NCI-H146 treated with DMSO at 0.1 percent for 48 hours (cell line): ENCODE results near the gene ZSWIM3.
"Not testable (repeated sequence)": the region's sequence is repeated elsewhere in the genome, so short reads cannot be mapped to it uniquely, and the experiment has no call there.

Experiments
- DNase-seq: peaks from one replicate; lab custom pipeline; 2025; ENCODE audit not compliant: unreplicated experiment; lab: John Stamatoyannopoulos, UW

The ZSWIM3 gene

DNA sequence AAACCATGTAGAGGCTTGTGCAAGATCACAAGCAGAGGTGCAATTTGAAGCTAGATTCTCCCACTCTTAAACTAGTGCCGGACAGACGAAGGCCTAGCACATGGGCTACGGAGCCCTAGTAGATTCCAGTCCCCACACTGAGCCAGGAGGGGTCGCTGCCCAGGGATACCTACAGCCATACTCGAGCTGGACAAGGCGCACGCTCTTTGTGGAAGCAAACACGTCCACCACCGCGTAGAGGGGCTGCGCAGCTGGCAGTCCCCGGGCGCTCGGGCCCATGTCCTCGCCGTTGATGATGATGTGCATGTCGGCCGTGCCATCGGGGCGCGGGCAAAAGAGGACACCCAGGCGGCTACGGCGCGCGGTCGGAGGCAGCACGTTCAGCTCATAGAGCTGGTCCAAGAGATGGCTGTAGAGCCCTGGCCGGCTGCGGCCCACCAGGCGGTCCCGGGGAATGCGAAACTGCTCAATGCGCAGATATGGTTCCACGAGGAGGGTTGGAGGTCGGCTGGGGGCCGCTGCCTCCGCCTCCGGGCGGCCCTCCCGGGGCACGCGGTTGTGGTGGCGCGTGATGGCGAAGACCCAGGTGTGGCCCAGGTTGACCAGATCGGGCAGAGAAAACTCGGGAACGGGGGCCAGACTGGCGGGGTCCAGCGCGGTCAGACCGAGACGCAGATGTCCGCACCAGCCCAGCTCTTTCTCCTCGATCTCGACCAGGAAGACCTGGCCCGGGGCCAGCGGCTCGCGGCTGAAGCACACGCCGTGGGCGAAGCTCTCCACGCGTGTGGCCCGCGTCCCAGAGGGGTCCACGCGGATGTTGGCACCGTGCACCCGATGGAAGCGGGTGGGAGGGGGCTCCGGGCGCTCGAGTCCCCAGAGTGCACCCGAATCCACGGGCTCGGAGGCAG lies 32.9 kb downstream of the ZSWIM3 start:
- peak; percentile 75 for DNase-seq

DNA sequence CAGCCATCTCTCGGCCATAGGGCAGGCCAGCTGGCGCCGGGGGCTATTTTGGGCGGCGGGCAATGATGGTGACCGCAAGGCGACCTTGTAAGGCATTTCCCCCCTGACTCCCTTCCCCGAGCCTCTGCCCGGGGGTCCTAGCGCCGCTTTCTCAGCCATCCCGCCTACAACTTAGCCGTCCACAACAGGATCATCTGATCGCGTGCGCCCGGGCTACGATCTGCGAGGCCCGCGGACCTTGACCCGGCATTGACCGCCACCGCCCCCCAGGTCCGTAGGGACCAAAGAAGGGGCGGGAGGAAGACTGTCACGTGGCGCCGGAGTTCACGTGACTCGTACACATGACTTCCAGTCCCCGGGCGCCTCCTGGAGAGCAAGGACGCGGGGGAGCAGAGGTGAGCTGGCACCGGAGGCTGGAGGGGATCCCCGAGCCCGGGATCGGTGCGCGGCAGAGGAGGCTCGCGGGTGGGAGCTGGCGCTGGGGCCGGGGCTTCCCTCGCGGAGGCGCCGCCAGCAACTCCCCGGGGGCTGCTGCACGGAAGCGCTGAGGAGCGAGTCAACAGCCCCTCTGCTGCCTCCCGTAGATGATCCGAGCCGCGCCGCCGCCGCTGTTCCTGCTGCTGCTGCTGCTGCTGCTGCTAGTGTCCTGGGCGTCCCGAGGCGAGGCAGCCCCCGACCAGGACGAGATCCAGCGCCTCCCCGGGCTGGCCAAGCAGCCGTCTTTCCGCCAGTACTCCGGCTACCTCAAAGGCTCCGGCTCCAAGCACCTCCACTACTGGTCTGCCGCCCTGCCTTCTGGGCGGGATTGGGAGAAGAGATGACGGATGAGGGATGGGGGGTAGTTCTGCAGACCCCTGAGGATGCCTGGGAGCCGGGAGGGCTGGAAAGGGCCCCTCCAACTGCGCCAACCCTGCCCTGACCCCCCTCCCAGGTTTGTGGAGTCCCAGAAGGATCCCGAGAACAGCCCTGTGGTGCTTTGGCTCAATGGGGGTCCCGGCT lies 33.9 kb downstream of the ZSWIM3 start, which contains the start of the genes CTSA and NEURL2:
CTSA (plus strand) TSS at position 351 of the 999 bp plus-strand sequence; CDS start at position 585, 234 bp downstream.
NEURL2 (minus strand) TSS at position 224 of the 999 bp plus-strand sequence; CDS start at position 7, 217 bp downstream.
- peak; percentile 87 for DNase-seq

DNA sequence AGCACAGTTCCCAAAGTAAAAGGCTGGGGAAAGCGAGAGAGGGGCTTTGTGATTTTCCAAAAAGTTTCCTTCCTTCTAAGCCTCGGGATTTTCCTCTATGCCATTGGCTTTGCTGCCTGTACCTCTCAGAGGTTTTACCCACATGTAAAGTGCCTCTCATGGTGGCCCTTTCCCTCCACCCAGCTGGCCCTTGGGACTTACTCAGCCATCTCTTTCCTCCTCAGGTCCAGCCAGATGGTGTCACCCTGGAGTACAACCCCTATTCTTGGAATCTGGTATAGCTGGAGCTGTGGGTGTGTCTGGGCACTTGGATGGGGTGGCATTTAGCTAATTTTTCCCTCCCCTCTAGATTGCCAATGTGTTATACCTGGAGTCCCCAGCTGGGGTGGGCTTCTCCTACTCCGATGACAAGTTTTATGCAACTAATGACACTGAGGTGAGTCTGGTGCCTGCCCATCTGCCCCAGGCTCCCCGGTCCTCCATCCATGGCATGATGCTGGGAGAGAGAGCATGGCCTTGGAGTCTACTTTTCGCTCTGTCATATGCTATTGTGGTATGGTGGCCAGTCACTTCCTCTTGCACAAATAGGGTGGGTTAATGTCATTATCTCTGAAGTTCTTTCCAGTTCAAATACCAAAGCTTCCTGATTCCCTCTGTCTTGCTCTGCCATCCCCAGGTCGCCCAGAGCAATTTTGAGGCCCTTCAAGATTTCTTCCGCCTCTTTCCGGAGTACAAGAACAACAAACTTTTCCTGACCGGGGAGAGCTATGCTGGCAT lies 34.8 kb downstream of the ZSWIM3 start:
- DNase-seq = no peak

DNA sequence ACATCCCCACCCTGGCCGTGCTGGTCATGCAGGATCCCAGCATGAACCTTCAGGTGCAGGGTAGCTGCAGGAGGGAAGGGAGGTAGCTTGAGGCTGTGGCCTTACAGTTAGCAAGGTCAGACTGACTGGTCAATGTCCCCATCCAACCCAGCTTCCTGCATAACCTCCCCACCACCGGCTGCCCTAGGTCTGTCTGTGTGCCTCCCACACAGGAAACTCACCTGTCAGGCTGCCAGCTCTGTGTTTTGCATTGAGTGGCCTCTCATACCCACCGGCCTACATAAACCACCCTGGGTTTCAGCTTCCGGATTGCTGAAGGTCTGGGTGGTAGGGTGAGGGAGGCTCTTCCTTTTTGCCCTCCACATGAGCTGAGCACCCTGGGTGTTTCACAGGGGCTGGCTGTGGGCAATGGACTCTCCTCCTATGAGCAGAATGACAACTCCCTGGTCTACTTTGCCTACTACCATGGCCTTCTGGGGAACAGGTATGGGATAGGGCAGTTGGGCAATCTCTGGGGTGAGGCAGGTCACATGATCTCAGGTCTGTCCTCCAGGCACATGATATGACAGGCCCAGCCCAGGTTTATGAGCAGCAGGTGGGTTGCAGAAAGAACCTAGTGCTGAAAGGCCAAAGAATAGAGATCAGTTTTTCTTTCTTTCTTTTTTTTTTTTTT lies 35.5 kb downstream of the ZSWIM3 start:
- DNase-seq = no peak

DNA sequence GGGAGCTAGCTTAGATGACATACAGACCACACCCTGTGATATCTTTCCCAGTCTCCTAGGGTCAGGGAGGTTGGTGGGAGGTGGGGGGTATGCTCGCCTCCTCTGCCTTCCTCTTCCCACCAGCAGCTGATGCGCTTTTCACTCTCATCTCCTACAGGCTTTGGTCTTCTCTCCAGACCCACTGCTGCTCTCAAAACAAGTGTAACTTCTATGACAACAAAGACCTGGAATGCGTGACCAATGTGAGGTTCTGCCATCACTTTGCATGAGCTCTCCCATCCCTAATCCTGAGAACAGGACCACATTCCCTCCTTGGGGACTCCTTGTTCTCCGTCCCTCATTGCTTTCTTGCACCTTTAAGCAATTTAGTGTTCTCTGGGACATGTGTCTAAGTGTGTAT lies 36.4 kb downstream of the ZSWIM3 start:
- DNase-seq = no peak

DNA sequence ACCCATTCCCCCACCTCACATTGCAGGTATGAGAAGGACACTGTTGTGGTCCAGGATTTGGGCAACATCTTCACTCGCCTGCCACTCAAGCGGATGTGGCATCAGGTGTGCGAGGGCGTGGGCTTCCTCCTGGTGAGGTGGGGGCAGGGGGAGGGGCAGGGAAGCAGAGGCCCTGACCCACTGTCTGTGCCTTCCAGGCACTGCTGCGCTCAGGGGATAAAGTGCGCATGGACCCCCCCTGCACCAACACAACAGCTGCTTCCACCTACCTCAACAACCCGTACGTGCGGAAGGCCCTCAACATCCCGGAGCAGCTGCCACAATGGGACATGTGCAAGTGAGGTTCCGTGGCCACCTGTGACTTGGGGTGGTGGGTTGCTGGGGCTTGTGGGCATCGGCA lies 37.4 kb downstream of the ZSWIM3 start:
- no peak for DNase-seq

DNA sequence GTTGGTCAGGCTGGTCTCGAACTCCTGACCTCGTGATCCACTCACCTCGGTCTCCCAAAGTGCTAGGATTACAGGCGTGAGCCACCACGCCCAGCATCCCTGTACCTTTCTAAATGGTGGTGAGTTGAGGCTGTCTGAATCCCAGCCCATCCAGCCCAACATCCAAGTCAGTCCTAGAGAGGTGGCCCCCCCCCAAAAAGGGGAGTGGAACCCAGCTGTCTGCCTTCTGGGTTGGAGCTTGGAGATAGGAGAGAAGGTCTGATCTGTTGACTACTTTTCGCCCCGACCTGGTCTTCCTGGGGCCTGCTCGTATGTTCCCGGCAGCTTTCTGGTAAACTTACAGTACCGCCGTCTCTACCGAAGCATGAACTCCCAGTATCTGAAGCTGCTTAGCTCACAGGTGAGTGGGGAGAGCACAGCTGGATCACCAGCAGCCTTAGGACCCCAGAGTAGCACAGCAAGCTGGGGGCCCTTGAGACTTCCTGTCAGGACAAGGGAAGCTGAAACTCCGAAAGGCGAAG lies 39.3 kb downstream of the ZSWIM3 start:
- no peak for DNase-seq

DNA sequence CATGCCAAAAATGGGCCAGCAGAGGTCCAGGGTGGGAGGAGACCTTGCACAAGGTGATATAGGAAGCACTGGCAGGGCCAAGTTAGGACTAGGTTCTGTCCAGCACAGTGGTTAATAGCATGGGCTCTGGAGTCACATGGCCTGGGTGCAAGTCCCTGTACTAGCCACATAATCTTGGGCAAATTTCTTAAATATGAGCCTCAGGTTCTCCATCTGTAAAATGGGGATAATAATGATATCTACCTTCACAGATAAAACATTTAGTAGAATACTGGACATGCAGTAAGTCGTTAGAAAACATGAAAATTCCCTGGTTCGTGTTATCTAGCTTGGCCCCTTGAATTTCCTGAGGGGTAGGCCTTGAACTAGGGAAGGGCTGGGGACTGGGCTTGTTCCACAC lies 39.9 kb downstream of the ZSWIM3 start:
- no peak for DNase-seq

DNA sequence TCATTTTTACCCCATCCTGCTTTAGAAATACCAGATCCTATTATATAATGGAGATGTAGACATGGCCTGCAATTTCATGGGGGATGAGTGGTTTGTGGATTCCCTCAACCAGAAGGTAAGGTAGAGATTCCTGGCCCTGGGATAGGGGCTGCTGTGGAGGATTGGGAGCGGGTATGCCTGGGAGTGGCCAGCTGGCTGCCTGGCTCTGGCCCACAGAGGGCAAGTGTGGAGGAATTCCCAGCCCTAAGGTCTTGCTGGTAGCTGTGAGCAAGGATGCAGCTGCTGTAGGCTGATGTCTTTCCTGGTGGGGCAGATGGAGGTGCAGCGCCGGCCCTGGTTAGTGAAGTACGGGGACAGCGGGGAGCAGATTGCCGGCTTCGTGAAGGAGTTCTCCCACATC lies 40.3 kb downstream of the ZSWIM3 start:
- no peak for DNase-seq

DNA sequence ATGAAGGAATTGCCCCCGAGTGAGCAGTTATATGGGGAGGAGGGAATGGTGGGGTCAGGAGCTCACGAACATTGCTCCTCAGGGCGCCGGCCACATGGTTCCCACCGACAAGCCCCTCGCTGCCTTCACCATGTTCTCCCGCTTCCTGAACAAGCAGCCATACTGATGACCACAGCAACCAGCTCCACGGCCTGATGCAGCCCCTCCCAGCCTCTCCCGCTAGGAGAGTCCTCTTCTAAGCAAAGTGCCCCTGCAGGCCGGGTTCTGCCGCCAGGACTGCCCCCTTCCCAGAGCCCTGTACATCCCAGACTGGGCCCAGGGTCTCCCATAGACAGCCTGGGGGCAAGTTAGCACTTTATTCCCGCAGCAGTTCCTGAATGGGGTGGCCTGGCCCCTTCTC lies 40.9 kb downstream of the ZSWIM3 start:
- no peak for DNase-seq

DNA sequence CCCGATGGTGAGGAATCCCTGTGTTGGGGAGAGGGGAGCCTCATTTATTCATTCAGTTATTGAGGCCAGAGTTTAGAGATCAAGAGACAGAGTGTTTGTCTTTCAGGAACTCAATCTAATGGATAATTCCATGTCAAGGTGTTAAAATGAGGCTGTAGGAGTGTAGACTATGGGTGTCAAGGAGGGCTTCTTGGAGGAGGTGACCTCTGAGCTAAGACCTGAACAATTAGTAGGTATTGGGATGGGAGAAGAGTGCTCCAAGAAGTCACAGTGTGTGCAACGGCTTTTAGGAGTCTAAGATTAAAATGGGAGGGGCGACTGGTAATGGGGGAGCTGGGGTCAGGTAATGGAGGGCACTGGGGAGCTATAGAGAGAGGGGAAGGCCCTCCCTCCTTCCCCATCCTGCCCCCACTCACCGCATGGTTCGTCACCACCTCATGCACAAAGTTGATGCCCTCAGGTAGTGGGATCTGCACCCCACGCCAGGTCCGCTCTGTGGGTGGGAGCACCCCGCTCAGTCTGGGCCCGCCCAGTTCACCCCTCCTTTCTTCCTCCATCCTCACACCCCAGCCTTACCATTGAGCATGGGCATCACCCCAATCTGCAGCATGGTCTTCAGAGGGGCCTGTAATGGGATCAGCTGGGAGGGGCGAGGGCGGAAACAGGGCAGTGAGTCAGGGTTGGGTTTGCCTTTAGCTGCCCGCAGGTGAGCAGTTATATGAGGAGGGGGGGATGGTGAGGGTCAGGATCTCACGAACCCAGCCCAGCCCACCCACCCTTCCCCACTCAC lies 41.8 kb downstream of the ZSWIM3 start:
- no peak for DNase-seq

DNA sequence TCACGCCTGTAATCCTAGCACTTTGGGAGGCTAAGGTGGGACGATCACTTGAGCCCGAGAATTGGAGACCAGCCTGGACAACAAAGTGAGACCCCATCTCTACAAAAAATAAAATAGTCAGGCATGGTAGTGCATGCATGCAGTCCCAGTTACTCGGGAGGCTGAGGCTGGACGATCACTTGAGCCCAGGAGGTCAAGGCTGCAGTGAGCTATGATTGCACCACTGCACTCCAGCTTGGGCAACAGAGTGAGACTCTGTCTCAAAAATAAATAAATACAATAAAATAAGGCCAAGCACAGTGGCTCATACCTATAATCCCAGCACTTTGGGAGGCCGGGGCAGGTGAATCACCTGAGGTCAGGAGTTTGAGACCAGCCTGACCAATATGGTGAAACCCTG lies 43.9 kb downstream of the ZSWIM3 start:
- not testable (repeated sequence) for DNase-seq

DNA sequence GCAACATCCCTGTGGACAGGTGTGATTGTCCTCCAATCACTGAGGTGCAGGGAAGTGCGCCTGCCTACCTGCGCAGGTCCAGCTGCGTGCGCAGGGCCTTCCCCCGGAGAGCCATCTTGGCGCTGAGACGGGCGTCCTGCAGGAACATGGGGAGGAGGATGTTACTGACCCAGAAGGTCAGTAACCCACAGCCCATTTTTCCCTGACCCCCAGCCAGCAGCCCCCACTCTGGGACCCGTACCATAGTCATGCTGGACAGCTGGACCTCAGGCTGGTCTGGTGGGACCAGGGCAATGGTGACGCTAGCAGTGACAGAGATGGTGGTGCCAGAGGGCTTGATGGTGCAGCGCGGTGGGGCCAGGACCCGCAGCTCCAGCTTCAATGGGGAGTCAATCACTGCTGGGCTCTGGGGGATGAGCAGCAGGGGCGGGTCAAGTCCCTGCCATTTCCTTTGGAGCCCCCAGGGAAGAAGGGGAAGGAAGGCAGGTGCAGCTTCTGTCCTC lies 44.8 kb downstream of the ZSWIM3 start:
- DNase-seq = no peak

DNA sequence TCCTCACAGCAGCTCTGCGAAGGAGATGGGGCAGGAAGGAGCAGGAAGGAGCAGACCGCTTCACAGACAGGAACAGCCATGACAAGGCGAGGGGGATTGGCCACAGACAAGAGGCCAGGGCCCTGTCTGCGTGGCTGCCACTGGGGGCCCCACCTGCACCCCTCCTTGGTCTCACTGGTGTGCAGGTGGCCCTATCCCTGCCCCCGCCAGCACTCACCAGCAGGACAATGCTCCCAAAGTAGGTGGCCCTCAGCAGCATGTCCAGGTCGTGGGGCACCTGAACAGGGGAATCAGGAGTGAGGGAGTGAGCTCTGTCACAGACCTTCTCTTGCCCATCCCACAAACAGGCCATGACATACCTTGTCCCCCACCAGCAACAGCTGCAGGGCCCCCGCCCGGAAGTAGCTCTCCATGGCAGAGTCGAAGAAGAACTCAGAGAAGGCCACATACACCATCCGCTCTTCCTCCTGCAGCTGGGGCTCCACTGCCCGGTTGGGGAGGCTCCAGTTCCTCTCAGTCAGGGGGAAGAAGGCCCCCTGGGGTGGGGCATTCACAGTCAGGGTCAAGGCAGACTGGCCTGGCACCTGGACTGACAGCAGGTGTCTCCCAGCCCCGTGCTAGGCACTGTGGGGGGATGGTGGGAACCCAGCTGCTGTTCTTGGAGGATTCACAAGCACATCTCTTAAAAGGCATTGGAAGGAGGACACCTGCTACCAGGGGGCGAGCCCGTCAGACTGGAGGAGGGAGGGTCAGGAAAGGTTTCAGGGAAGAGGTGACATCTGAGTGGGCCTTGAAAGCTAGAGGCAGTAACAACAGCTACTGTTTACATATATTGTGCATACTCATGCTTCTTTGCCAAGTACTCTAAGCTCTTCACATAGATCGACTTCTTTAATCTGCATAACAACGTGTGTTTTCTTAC lies 47.4 kb downstream of the ZSWIM3 start:
- no peak for DNase-seq

DNA sequence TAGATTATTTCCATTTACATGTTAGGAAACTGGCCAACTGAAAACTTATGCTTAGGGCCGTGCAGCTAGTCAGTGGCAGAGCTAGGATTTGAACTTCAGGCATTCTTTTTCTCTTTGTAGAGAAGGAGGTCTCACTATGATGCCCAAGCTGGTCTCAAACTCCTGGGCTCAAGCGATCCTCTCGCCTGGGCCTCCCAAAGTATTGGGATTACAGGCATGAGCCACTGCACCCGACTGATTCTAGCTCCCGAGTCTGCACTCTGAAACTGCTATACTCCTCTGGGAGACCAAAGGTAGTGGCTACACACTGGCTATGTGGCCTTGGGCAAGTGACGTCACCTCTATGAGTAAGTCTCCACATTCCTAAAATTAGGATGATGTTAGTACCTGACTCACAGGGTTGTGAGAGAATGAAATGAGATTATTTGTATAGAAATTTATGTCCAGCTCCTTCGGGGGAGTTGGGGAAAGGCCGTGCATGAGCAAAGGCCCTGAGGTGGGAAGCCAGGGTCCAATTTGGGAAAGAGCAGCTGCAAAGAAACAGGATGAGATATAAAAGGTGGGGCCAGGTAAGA lies 48.2 kb downstream of the ZSWIM3 start:
- DNase-seq = no peak

DNA sequence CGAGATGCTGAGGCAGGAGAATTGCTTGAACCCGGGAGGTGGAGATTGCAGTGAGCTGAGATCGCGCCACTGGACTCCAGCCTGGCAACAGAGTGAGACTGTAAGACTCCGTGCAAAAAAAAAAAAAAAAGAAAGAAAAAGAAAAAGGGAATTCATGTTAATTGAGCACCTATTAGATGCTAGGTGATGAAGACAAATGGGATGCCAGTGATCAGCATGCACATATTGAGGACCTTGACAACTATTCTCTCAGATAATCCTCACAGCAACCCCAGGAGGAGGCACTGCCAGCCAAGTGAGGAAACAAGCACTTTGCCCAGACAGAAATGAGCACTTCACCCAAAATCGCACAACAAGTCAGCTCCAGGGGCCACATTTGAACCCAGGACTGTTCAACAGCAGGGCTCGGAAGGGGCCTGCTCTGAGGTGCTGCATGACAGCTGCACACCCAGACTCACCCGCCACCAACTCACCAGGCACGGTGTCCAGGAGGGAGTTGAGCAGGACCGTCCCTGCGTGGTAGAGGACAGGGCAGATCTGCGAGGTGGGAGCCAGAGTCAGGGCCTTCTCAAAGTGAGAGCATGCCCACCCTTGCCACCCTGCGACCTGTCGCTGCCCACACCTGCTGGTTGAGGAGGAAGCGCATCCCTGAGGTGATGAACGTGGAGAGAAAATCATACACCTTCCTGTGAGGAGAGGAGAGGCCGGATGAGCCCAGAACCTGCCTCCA lies 50.0 kb downstream of the ZSWIM3 start:
- DNase-seq = no peak

DNA sequence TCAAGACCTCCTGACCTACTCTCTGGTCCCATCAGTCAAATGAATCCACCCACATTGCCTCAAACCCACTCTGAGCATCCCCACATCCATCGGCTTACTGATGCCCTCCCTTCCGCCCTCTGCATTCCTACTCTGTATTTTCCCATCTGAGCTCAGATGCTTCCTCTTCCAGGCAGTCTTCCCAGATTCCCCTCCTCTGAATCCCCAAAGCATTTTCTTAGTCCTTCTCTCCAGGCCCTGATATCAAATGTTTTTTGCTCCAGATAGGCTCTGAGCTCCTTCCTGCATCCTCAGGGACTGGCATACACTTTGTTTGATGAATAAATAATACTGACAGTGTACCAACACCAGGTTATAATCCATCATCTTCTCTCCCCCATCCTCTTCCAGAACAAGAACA lies 50.7 kb downstream of the ZSWIM3 start:
- no peak for DNase-seq
